KMS-11 (cell line): ENCODE measurements around the gene CMIP.

ENCODE experiments used
- H2AFZ ChIP-seq: fragments of 200-600 bp; sonication (generic); 2 replicates; pipeline ENCODE4 v1.6.1; 2016; ENCODE audit warnings: antibody characterized with exemption, mixed run types, low read depth
- H3K27ac ChIP-seq: fragments of 200-600 bp; sonication (generic); 2 replicates; pipeline ENCODE4 v1.6.1; 2016; ENCODE audit warnings: mild to moderate bottlenecking, mixed run types
- H3K27me3 ChIP-seq: fragments of 200-600 bp; sonication (generic); 2 replicates; pipeline ENCODE4 v1.6.1; 2017; ENCODE audit warnings: mild to moderate bottlenecking, low read depth, mixed run types, moderate library complexity; ENCODE audit not compliant: insufficient read depth
- H3K36me3 ChIP-seq: fragments of 200-600 bp; sonication (generic); 2 replicates; pipeline ENCODE4 v1.6.1; 2017; ENCODE audit warnings: mild to moderate bottlenecking, mixed run types; ENCODE audit not compliant: insufficient read depth
- H3K4me1 ChIP-seq: fragments of 200-600 bp; sonication (generic); 2 replicates; pipeline ENCODE4 v1.6.1; 2016; ENCODE audit warnings: mild to moderate bottlenecking, low read depth, mixed run types; ENCODE audit not compliant: poor library complexity, severe bottlenecking
- H3K4me2 ChIP-seq: fragments of 200-600 bp; sonication (generic); 2 replicates; pipeline ENCODE4 v1.7.0; 2016; ENCODE audit warnings: mild to moderate bottlenecking, mixed run types
- H3K4me3 ChIP-seq: fragments of 200-600 bp; sonication (generic); IDR thresholded peaks from 2 replicates; pipeline ENCODE4 v1.6.1; 2017; ENCODE audit warnings: low read depth, low read length, mixed read lengths; ENCODE audit not compliant: insufficient read depth
- H3K79me2 ChIP-seq: fragments of 200-600 bp; sonication (generic); 2 replicates; pipeline ENCODE4 v1.6.1; 2016; ENCODE audit warnings: low read depth, mixed run types; ENCODE audit not compliant: insufficient read depth
- H3K9ac ChIP-seq: fragments of 200-600 bp; sonication (generic); 2 replicates; pipeline ENCODE4 v1.6.1; 2016; ENCODE audit warnings: mild to moderate bottlenecking, mixed run types
- H4K20me1 ChIP-seq: fragments of 200-600 bp; sonication (generic); 2 replicates; pipeline ENCODE4 v1.6.1; 2016; ENCODE audit warnings: mild to moderate bottlenecking, mixed run types; ENCODE audit not compliant: insufficient read depth
- CTCF ChIP-seq: fragments of 200-600 bp; sonication (generic); conservative IDR thresholded peaks from 2 replicates; pipeline ENCODE4 v1.6.1; 2017; ENCODE audit warnings: low read depth, mild to moderate bottlenecking, antibody characterized with exemption, low read length, moderate library complexity, mixed read lengths

Gene CMIP

GRCh38 chr16:81443688-81444447 is 740 bp upstream of the CMIP start:
- TF ChIP-seq CTCF = no peak
- no peak overlapping the region for H3K4me3 ChIP-seq
- peak overlapping the region; percentile 53; the same call in 1 of the 2 replicates for H3K9ac ChIP-seq
- no peaks in the 10 kb centered on the region for H3K27me3 ChIP-seq
- H3K4me2 ChIP-seq = peak overlapping the region; percentile 70
- no peaks in the 10 kb centered on the region for H3K36me3 ChIP-seq
- peaks cover 37% of the 10 kb centered on the region for H3K79me2 ChIP-seq
- peaks cover 43% of the 10 kb centered on the region for H3K4me1 ChIP-seq
- H2AFZ ChIP-seq = peak overlapping the region; percentile 39; the same call in 1 of the 2 replicates
- peaks cover 16% of the 10 kb centered on the region for H4K20me1 ChIP-seq
- no peak overlapping the region for H3K27ac ChIP-seq

DNA sequence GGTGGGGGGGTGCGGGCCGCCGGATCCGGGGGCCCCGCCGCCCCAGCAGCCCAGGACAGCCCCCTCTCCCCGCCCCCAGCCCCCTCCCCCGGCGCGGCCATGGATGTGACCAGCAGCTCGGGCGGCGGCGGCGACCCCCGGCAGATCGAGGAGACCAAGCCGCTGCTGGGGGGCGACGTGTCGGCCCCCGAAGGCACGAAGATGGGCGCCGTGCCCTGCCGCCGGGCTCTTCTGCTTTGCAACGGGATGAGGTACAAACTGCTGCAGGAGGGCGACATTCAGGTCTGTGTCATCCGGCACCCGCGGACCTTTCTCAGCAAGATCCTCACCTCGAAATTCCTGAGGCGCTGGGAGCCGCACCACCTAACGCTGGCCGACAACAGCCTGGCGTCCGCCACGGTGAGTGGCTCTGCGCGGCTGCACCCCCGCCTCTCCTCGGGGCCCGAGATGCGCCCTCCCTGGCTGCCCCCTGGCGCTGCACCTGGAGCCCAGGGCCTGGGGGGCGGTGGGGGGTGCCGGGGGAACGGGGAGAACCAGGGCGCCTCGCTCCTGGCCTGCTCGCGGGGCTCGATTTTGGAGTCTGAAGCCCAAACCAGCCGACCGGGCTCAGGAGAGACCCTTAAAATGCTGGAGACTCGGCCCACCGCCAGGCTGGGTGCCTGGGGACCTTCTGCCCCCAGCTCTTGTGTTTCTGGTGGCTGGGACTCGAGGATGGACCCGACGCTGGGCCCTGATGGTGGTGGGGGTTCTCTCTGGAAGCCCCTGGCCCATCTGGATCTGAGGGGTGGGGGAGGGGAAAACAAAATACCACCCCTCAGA is 744 bp downstream of the CMIP start:
- TF ChIP-seq CTCF = peak; percentile 44; the same call in 1 of the 2 replicates
- H3K27me3 ChIP-seq = no peaks in the 10 kb centered on the region
- peak overlapping the region; percentile 44 for H3K27ac ChIP-seq
- H2AFZ ChIP-seq = no peak overlapping the region
- peaks cover 21% of the 10 kb centered on the region for H4K20me1 ChIP-seq
- H3K4me2 ChIP-seq = peak overlapping the region; percentile 47
- H3K36me3 ChIP-seq = no peaks in the 10 kb centered on the region
- H3K9ac ChIP-seq = peak overlapping the region; percentile 73
- H3K4me1 ChIP-seq = peaks cover 50% of the 10 kb centered on the region
- H3K79me2 ChIP-seq = peaks cover 52% of the 10 kb centered on the region
- peak overlapping the region; percentile 26 for H3K4me3 ChIP-seq

GRCh38 chr16:81445966-81446906 is 1.6 kb downstream of the CMIP start:
- Histone ChIP-seq H3K27ac (peak overlapping the region; percentile 44), H3K9ac (peak overlapping the region; percentile 73), H2AFZ (no peak overlapping the region), H3K4me1 (peaks cover 59% of the 10 kb centered on the region), H4K20me1 (peaks cover 30% of the 10 kb centered on the region), H3K79me2 (peaks cover 61% of the 10 kb centered on the region), H3K36me3 (no peaks in the 10 kb centered on the region), H3K4me2 (peak overlapping the region; percentile 47), H3K27me3 (no peaks in the 10 kb centered on the region), H3K4me3 (peak overlapping the region; percentile 26)
- TF ChIP-seq CTCF = no peak

GRCh38 chr16:81446907-81447268 is 2.3 kb downstream of the CMIP start:
- H3K27ac ChIP-seq = no peak overlapping the region
- H3K9ac ChIP-seq = no peak overlapping the region; the same call in 1 of the 2 replicates
- H3K4me3 ChIP-seq = no peak overlapping the region
- peak overlapping the region; percentile 47 for H3K4me2 ChIP-seq
- no peaks in the 10 kb centered on the region for H3K27me3 ChIP-seq
- no peak overlapping the region for H2AFZ ChIP-seq
- H3K36me3 ChIP-seq = no peaks in the 10 kb centered on the region
- peaks cover 65% of the 10 kb centered on the region for H3K4me1 ChIP-seq
- no peak for TF ChIP-seq CTCF
- peaks cover 68% of the 10 kb centered on the region for H3K79me2 ChIP-seq
- H4K20me1 ChIP-seq = peaks cover 36% of the 10 kb centered on the region
